NCI-H510A (cell line): ENCODE measurements around the gene PINLYP.

ENCODE experiments used
- DNase-seq: peaks from one replicate; lab custom pipeline; 2025; lab: John Stamatoyannopoulos, UW

The PINLYP gene

DNA sequence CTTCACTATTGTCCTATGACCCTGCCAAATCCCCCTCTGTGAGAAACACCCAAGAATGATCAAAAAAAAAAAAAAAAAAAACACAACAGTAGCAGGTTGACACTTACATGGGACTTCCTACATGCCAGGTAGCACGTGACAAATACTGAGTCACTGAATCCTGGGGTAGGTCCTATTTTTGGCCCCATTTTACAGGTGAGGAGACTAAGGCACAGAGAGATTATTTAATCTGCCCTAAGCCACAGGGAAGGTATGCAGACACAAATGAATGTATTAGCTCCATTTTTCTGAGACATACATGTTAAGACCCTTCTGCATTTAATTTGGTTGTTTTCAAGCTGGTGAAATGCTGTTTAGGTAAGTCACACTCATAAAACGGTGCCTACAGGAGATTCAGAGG, 26.9 kb upstream of the PINLYP start:
- DNase-seq = no peak

DNA sequence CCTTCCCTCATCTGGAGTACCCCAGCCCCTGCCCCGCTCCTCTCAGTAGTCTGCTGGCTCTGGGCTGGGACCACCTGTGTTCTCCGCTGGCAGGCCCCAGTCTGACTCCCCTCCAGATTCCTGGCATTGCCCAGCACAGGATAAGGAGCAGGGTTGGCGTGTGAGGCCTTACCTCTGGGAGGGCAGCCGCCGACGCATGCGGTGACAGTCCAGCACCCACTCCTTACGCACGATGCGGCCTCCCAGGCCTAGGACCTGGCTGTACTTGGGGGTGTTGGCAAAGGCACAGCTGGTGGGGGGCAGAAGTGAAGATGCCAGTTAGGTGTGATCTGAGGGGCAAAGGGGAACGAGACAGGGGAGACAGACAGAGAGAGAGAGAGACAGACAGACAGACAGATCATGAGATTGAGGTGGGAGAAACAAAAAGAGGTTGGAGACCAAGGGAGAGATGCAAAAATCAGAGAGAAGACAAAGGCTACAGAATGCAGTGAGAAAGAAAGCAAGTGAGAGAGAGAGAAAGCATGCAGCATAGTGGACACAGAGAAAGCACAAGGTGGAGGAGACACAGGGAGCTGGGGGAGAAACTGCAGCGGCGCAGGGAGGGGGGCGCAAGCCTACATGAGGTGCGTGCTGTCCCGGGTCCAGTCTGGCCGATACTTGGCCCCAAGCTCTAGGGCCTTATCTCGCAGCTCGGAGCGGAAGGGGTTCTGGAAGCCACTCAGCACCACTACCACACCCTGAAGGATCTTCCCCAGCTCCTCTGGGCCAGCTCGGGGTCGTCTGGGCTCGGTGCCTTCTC, 24.0 kb upstream of the PINLYP start:
- no peak for DNase-seq

DNA sequence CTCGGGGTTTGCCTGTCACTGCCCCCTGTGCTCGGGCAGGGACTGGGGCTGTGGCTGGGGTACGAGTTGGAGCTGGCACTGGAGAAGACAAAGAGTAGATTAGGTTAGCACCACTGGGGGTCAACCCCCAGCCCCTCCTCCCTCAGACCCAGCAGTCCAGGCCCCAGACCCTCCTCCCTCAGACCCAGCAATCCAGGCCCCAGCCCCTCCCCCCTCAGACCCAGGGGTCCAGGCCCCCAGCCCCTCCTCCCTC, 23.5 kb upstream of the PINLYP start:
- no peak for DNase-seq

DNA sequence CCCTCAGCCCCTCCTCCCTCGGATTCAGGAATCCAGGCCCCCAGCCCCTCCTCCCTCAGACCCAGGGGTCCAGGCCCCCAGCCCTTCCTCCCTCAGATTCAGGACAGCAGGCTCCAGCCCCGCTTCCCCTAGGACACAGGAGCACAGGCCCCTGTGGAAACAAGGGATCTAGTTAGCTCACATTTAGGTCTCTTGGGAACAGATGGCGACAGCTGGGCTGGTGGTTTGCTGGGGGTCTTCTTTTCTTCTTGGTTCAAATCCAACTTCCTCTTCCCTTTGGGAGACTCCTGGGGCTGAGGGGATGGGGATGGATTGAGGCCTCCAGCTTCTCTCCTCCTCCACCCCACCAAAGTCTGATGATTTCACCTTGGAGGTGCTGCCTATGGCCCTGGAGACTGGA, 23.0 kb upstream of the PINLYP start:
- no peak for DNase-seq

DNA sequence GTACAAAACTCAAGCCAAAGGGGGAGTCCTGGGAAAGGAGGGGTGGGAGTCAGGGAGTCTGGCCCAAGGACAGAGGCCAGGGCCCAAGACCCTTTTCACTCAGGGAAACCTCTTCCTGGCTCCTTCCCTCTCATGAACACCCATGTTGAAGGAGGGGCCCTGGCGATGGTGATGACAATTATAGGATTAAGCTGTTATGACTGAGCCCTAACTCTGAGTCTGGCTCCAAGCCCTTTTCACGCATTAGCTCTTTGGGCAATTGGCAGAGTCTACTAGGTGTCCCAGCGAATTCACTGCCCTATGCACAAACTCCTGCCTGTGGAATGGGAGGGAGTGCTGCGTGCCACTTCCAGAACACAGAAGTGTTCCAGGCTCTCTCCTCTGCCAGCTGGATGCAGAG, 21.9 kb upstream of the PINLYP start:
- DNase-seq = no peak

DNA sequence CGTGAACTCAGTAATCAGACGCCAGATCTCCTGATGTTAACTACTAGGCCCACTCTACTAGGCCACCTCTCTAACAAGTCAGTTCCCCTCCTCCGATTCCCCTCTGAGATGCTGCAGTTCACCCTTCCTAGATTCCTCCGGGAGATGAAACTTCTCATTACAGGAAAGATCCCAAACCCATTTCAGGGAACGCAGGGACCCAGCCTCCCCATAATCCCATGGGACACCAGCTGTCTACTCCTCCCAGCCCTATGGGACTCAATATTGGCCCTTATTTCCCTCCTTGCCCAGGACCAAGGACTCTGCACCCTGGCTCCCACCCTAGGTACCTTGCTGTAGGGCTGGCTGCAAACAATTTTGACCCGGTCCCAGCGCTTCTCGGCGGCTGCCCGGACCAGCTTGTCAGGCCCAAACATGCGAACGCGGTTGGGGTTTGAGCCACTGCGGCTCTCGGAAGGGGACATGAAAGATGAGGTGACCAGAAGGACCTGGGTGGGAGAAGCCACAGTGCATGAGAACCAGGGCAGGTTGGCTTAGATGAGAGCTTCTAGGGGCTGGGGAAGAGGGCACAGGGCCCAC, 21.2 kb upstream of the PINLYP start:
- DNase-seq = no peak

DNA sequence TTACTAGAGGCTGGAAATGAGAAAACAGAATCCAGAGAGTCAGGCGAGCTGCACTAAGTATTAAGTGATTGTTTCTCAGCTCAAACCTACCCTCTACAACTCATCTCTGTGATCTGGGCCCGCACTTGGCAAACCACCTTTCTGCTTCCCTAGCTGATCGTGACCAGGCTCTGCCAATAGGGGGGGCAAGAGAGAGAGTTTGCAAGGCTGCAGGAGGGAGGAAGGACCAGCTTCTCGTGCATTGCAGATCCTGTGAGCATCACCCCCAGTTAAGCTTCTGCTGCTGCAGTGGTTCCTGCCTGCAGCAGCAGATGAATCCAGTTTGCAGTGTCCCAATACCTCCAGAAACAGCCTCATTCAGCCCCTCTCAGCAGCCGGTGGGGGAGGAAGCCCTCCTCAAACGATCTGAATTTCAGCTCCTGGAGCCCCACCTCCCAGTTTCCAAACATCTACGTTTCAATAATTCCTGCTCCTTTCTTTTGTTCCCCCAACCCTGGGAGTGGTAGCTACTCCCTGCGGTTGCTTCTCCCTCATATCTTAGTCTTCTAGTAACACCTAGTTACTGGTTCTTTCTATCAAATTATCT, 20.3 kb upstream of the PINLYP start:
- DNase-seq = no peak

DNA sequence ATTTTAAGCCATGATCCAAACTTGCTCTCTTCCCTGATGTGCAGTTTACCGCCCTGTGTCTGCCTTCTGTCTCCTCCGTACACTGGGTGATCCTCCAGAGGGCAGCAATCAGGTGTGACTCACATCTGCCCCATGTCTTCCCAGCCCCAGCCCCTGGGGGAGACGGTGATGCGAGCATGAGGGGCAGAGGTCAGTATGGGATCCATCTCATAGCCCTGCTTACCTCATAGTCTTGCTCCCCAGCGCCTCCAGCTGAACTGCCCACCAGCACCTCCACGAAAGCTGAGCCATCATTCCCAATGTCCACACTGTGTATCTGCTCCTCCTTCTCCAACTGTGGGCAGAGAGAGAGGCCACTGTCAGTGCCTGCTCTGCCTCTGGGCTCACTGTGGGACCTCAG, 14.9 kb upstream of the PINLYP start:
- DNase-seq = no peak

DNA sequence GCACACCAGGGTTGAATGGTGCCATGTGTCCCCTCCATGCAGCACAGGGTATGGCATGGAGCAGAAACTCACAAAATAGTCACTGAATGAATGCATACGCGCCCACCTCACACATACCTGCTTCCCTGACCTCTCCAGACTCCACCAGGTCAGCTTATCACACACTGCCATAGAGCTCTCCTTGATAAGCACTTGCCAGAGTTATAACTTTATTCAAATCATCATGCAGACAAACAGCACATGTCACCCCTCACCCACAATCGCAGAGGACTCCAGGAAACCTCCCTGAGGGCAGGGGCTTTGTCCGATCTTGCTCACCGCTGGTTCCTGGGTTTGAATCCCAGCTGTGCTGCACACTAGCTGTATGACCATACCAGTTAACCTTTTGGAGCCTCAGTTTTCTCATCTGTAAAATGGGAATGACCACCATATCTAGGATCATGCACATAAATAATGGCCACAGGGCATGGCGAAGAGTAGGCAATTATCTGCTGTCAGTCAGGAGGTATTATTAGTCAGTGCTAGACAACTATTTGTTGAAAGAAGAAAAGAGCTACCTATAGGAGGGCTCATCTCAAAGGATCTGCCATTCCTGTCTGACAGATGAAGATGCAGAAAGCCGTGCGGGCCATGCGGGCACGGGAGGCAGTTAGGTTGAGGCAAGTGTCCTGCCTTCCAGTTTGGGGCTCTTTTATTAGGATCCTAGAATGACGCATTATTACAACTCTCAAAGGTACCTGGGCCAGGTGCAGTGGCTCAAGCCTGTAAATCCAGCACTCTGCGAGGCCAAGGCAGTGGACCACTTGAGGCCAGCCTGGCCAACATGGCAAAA, 14.2 kb upstream of the PINLYP start:
- no peak for DNase-seq

DNA sequence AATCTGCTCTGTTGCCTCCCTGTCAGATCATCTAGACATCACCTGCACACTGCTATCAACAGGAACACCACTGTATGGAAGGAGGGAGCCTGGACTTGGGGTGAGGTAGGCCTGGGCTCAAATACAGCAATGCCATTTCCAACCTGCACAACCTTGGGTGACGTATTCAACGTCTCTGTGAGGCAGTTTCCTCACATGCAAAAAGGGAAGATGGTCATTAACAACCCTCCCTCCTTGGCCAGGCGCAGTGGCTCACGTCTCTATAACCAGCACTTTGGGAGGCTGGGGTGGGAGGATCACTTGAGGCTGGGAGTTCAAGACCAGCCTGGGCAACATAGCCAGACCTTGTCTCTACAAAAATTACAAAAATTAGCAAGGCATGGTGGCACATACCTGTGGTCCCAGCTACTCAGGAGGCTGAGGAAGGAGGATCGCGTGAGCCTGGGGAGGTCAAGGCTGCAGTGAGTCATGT, 13.3 kb upstream of the PINLYP start:
- DNase-seq = no peak

DNA sequence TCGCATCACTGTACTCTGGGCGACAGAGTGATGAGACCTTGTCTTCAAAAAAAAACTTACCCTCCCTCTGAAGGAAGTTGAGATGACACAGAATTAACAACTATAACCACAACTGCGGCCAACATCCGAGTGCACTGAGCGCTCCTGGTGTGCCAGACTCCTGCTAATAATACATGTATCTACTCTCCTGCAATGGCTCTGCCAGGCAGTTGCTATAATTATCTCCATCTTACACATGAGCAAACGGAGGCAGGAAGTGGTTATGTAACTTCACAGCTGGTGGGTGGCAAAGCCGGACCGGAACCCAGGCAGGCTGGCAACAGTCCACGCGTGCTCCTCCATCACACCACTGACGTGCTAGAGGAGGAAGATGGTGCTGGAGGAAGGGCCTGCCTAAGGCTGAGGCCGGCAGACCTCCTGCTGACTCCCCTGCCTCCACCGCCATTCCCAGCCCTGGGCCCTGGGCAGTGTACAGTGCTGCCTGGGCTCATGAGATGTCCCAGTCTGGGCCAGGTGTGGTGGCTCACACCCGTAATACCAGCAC, 12.8 kb upstream of the PINLYP start:
- peak; percentile 11 for DNase-seq

DNA sequence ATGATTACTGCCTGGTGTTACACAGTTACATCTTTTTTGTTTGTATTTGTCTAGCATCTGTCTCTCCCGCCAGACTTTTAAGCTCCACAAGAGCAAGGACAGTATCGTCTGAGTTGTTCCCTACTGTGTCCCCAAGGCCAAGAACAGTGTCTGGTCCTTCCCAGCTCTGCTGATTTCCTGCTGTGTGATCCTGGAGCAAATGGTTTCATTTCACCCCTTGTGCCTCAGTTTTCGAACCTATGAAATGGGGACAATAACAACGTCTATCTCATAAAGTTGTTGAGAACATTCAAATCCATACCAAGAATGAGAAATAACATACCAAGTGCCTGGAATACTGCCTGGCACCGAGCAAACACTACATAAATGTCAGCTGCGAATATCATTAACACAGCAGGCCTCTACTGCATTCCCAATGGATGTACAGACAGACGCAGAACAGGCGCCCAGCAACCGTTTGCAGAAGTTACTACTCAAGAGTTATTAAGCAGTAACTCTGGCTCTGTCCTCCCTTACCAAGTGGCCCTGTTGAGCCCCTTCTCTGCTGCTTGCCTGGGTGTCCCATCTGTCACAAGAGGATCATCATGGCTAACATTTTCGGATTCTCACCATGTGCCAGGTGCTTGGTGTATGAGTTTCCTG, 11.7 kb upstream of the PINLYP start:
- no peak for DNase-seq

DNA sequence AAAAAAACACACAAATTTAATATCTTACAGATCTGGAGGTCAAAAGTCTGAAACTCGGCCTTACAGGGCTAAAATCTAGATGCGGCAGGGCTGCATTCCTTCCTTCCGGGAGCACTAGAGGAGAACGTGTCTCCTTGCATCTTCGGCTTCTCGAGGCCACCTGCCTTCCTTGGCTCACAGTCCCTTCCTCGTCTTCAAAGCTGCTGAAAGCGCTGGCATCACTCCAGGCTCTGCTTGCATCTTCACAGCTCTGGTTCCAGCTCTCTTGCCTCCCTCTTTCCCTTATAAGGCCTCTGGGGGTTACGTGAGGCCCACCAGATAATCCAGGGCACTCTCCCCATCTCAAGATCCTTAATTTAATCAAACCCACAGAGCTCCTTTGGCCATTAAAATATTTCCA, 10.8 kb upstream of the PINLYP start:
- DNase-seq = no peak

DNA sequence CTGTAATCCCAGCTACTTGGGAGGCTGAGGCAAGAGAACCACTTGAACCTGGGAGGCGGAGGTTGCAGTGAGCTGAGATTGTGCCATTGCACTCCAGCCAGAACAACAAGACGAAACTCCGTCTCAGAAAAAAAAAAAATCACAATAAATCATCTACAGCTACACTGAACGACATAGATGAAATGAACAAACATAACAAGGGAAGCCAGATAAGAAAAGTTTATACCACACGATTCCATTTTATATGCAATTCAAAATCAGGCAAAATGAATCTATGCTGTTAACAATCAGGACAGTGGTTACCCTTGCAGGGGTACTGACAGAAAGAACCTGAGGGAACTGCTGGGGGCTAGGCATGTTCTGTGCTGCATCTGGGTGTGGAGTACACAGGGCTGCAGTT, 5.9 kb upstream of the PINLYP start:
- DNase-seq = no peak

DNA sequence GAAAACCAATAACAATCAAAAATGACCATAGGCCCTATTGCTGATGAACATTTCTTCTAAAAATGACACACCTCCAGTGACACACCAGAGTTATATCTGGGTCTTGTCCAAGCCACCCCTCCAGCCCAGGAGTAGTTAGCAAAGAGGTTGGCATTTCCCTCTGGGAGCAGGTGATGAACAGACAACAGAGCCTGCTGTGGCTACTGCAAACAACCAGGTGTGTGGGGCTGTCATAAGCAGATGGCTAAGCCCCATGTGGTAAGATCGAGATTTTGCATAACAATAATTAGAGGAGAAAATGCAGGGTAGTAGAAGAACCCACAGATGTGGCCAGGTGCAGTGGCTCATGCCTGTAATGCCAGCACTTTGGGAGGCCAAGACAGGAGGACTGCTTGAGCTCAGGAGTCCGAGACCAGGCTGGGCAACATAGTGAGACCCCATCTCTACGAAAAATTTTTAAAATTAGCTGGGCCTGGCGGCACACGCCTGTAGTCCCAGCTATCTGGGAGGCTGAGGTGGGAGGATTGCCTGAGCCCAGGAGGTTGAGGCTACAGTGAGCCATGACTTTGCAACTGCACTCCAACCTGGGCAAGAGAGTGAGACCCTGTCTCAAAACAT, 5.3 kb upstream of the PINLYP start:
- peak; percentile 11 for DNase-seq

DNA sequence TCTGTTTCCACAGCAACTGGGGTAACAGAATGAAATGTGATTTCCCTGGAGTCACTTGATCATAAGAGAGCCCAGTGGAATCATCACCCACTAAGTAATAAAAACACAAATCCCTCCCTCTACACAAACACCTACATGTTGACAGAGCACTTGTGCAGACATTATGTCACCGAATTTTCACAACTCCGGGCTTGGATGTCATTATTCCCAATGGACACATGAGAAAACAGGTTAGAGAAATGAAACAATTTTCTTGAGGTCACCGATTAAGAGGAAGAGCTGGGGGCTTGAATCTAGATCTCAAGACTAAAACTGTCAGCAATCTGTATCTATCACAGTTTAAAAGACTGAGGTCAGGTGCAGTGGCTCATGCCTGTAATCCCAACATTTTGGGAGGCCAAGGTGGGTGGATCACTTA, 3.4 kb upstream of the PINLYP start:
- DNase-seq = peak; percentile 47

DNA sequence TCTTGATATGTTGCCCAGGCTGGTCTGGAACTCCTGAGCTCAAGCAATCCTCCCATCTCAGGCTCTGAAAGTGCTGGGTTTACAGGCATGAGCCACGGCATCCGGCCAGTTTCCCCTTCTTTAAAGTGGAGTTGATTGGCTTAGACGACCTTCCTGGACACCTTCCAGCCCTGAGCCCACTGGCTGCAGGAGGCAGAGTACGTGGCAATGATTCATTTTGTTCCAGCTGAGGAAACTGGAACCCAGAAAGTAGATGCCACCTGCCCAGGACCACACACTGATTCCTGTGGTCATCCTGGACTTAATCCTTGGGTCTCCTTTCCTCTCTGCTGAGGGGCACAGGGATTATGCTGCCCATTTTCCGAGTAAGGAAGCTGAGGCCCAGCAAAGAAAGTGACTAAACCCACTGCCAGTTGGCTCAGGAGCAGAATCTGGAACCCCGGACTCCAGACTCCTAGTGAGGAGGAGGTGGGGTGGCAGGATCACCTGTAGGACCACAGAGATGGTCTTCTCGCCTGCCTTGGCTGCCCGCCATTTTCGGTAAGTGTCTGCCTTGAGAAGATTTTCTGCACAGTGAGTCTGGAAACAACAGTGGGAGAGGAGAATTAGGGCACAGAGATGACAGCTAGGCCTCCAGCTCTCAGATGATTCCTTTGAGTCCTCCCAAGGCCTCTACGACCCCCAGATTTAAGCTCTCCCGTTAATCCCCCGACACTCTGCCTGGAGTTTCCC, 1.0 kb upstream of the PINLYP start:
- no peak for DNase-seq

DNA sequence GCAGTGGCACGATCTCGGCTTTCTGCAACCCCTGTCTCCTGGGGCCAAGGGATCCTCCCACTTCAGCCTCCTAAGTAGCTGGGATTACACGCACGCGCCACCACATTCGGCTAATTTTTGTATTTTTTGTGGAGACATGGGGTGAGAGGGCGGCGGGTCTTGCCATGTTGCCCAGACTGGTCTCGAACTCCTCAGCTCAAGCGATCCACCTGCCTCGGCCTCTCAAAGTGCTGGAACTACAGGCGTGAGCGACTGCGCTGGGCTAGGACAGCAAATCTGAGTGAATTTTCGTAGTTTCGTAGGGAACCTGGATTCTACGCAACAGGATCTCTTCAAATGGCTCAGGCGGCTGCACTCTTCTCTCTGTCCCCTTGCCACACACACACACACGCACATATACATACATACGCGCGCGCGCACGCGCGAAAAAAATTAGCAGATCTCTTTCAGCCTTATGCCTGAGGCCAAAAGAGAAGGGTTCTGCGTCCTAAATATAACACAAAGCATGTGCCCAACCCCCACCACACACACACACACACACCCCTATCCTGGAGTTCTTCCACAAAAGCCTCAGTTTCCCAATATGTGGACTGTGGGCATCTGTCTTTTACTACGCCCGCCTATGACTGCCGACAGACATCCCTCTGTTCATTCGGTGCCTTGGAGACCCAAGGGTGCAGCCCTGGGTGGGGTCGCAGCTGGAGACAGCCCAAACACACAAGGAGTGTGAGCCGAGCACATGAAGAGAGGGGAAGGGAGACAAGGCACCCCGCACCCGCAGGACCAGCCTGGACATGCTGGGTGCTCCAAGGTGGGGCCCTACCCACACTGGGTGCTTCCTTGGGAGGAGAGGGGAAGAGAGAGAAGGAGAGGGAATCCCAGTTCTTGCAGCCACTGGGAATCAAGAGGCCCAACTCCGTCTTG, 616 bp downstream of the PINLYP start:
- no peak for DNase-seq

DNA sequence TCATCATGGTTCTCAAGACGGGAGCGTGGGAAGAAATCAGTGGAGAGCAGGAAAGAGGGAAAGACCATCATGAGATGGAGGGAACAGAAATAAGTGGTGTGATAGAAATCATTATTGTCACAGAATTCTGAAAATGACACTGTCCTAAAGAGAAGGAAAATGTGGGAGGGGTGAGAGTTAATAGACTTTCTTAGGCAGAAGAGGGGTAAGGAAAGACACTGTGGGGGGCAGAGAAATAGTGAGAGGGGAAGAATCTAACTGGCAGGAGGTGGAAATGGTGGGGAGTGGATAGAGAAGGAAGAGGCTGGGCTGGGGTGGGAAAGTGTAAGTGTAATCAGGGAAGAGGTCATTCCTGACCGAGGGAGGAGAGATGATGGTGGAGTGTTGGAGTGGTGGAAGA, 3.2 kb downstream of the PINLYP start:
- no peak for DNase-seq

DNA sequence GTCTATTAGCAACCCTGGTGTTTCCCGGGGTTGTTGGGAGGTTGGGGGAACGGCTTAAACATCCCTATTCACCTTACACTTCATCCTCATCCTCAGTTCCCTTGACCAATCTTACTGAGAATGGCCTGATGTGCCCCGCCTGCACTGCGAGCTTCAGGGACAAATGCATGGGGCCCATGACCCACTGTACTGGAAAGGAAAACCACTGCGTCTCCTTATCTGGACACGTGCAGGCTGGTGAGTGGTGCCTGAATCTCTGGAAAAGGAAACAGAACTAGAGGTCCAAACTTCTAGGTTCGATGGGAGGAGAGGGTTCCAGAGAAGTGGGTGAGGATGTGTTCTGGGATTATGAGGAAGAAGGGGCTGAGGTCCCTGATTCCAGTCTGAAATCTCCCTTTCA, 5.9 kb downstream of the PINLYP start:
- no peak for DNase-seq
